ENCODE data around the gene TBL3.

Gene TBL3

GRCh38 chr16:1942047-1942809, 29.6 kb upstream of the TBL3 start:
- Histone ChIP-seq H3K4me3 (ENCODE audit: low read depth, low read length) (peak overlapping the region; percentile 61), H3K4me2 (ENCODE audit: low read length) (peak overlapping the region; percentile 89), H3K27me3 (ENCODE audit: control insufficient read depth, insufficient read depth, low read length) (no peaks in the 10 kb centered on the region), H3K79me2 (no peaks in the 10 kb centered on the region), H3K9ac (no peak overlapping the region), H3K36me3 (ENCODE audit: control insufficient read depth, insufficient read depth, low read length) (no peaks in the 10 kb centered on the region), H3K9me3 (ENCODE audit: control insufficient read depth, low read length) (no peaks in the 10 kb centered on the region), H2AFZ (peak overlapping the region; percentile 93), H3K4me1 (peaks cover 8% of the 10 kb centered on the region), H3K27ac (peak overlapping the region; percentile 47)
- TF ChIP-seq CTCF (IDR thresholded peaks at IDR 0.05), result no peak

GRCh38 chr16:1942810-1943726, 28.8 kb upstream of the TBL3 start, which contains the start of gene MSRB1:
Gene MSRB1, minus strand, starts transcription at chr16:1943199. Its CDS starts 43 bp downstream, at chr16:1943156.
- H3K27ac ChIP-seq, result peak within 1 kb of the TSS; percentile 47
- peak within 1 kb of the TSS; percentile 89 for H3K4me2 ChIP-seq (ENCODE audit: low read length)
- H3K79me2 ChIP-seq, result no peaks in the 10 kb centered on the region
- TF ChIP-seq CTCF (IDR thresholded peaks at IDR 0.05), result no peak
- peaks cover 8% of the 10 kb centered on the region for H3K4me1 ChIP-seq
- H3K27me3 ChIP-seq (ENCODE audit: control insufficient read depth, insufficient read depth, low read length), result no peaks in the 10 kb centered on the region
- peak within 1 kb of the TSS; percentile 61 for H3K4me3 ChIP-seq (ENCODE audit: low read depth, low read length)
- H3K36me3 ChIP-seq (ENCODE audit: control insufficient read depth, insufficient read depth, low read length), result no peaks in the 10 kb centered on the region
- no peaks in the 10 kb centered on the region for H3K9me3 ChIP-seq (ENCODE audit: control insufficient read depth, low read length)
- no peak within 1 kb of the TSS for H3K9ac ChIP-seq
- peak within 1 kb of the TSS; percentile 93 for H2AFZ ChIP-seq

GRCh38 chr16:1944612-1945199, 27.1 kb upstream of the TBL3 start:
- H3K27ac ChIP-seq, result no peak overlapping the region
- H3K36me3 ChIP-seq (ENCODE audit: control insufficient read depth, insufficient read depth, low read length), result no peaks in the 10 kb centered on the region
- no peaks in the 10 kb centered on the region for H3K27me3 ChIP-seq (ENCODE audit: control insufficient read depth, insufficient read depth, low read length)
- no peak overlapping the region for H3K4me3 ChIP-seq (ENCODE audit: low read depth, low read length)
- no peak overlapping the region for H3K9ac ChIP-seq
- H2AFZ ChIP-seq, result no peak overlapping the region
- peaks cover 8% of the 10 kb centered on the region for H3K4me1 ChIP-seq
- no peak overlapping the region for H3K4me2 ChIP-seq (ENCODE audit: low read length)
- H3K9me3 ChIP-seq (ENCODE audit: control insufficient read depth, low read length), result no peaks in the 10 kb centered on the region
- no peaks in the 10 kb centered on the region for H3K79me2 ChIP-seq
- TF ChIP-seq CTCF (IDR thresholded peaks at IDR 0.05), result no peak

GRCh38 chr16:1945559-1946391, 26.1 kb upstream of the TBL3 start:
- no peaks in the 10 kb centered on the region for H3K36me3 ChIP-seq (ENCODE audit: control insufficient read depth, insufficient read depth, low read length)
- no peak overlapping the region for H2AFZ ChIP-seq
- H3K79me2 ChIP-seq, result no peaks in the 10 kb centered on the region
- H3K4me1 ChIP-seq, result peaks cover 8% of the 10 kb centered on the region
- H3K4me3 ChIP-seq (ENCODE audit: low read depth, low read length), result no peak overlapping the region
- TF ChIP-seq CTCF (IDR thresholded peaks at IDR 0.05), result no peak
- H3K9me3 ChIP-seq (ENCODE audit: control insufficient read depth, low read length), result no peaks in the 10 kb centered on the region
- no peaks in the 10 kb centered on the region for H3K27me3 ChIP-seq (ENCODE audit: control insufficient read depth, insufficient read depth, low read length)
- no peak overlapping the region for H3K9ac ChIP-seq
- H3K4me2 ChIP-seq (ENCODE audit: low read length), result no peak overlapping the region
- no peak overlapping the region for H3K27ac ChIP-seq
